HG02981 (cell line): Measurements from ENCODE around the gene TNK1.

ENCODE experiments used
- ATAC-seq: cut with Tn5 transposase; IDR thresholded peaks from one replicate; pipeline ENCODE4 v1.9.1; 2021; ENCODE audit warnings: mild to moderate bottlenecking, moderate library complexity; ENCODE audit not compliant: unreplicated experiment

Gene TNK1

DNA sequence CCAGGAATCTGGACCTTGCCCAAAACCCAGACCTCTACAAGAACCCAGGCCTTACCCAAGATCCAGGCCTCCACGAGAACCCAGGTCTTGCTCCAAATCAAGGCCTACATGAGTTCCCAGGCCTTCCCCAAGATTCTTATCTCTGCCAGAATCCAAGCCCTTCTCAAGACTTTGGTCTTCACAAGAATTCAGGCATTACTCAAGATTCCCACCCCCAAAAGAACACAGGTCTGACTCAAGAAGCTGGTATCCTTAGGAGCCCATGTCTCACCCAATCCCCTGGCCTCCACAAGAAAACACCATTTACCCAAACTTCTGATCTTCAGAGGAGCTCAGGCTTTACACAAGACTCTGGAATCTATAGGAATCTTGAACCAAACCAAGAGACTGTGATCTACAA lies 50.3 kb downstream of the TNK1 start:
- ATAC-seq, result no peak

DNA sequence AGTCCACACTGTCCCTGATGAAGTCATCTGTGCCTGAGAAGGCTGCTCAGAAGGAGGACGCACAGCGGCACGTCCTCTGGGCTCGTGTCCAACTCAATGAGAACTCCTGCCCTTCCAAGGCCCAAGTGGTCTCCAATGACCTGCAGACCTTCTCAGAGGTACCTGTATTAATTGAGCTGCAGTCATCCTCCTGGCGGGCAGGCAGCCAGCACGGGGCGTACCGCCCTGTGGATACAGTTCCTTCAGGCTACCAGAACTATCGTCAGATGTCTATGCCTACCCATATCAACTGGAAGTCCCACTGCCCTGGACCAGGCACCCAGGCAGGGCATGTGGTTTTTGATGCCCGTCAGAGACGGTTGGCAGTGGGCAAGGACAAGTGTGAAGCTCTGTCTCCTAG lies 51.4 kb downstream of the TNK1 start:
- no peak for ATAC-seq

DNA sequence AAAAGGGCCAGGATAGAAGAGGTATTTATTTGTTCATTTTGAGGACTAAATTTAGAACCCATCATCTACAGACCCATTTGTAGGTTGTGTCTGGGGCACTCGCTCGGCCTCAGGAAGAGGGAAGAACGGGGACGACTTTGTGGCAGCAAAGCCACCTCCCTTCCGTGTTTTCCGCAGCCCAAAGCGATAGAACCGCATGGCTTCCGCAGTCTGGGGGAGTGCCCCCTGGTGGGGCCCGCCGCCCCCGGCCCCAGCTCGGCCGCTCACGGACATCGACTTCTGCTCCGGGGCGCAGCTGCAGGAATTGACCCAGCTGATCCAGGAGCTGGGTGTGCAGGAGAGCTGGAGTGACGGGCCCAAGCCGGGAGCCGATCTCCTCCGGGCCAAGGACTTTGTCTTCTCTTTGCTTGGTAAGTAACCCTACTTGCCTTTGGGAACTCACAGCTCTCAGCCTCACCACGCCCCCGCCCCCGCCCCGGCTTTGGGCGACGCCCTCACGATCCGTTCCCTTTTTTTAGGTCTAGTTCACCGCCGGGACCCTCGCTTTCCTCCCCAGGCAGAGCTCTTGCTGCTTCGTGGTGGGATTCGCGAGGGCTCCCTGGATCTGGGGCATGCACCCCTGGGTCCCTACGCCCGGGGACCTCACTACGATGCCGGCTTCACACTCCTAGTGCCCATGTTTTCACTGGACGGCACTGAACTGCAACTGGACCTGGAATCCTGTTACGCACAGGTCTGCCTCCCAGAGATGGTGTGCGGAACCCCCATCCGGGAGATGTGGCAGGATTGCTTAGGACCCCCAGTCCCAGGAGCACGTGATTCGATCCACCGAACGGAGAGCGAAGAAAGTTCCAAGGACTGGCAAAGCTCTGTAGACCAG lies 55.0 kb downstream of the TNK1 start:
- ATAC-seq, result no peak

DNA sequence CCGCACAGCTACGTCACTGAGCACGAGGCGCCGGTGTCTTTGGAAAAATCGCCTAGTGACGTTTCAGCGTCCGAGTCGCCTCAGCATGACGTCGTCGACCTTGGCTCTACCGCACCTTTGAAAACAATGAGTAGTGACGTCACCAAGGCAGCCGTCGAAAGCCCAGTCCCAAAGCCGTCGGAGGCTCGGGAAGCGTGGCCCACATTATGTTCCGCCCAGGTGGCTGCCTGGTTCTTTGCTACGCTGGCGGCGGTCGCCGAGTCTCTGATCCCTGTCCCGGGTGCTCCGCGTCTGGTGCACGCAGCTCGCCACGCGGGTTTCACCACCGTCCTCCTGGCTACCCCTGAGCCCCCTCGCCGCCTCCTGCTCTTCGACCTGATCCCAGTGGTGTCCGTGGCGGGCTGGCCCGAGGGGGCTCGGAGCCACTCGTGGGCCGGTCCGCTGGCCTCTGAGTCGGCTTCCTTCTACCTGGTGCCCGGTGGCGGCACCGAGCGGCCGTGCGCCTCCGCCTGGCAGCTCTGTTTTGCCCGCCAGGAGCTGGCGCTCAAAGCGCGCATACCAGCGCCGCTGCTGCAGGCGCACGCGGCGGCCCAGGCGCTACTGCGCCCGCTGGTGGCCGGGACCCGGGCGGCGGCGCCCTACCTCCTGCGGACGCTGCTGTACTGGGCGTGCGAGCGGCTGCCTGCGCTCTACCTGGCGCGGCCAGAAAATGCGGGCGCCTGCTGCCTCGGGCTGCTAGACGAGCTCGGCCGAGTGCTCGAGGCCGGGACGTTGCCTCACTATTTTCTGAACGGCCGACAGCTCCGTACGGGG lies 55.9 kb downstream of the TNK1 start:
- ATAC-seq, result no peak

DNA sequence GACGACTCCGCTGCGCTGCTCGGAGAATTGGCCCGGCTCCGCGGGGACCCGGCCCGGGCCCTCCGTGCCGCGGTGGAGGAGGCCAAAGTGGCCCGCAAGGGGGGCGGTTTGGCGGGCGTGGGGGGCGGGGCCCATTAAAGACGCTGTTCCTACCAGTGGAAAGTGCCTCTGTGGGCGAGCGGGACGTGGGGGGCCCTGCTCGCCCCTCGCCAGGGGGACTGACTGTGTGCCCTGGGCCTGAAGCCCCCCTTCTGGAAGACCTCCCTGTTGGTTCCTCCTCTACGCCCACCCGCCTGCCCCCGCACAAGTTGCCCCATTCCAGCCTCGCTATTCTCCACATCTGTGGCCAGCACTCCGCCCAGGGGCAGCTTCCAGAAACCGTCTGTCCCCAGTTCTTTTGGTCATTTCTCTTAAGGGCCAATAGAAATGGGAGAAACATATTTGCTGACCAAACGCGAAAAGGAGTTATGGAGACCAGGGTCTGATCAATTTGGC lies 56.5 kb downstream of the TNK1 start:
- no peak for ATAC-seq

DNA sequence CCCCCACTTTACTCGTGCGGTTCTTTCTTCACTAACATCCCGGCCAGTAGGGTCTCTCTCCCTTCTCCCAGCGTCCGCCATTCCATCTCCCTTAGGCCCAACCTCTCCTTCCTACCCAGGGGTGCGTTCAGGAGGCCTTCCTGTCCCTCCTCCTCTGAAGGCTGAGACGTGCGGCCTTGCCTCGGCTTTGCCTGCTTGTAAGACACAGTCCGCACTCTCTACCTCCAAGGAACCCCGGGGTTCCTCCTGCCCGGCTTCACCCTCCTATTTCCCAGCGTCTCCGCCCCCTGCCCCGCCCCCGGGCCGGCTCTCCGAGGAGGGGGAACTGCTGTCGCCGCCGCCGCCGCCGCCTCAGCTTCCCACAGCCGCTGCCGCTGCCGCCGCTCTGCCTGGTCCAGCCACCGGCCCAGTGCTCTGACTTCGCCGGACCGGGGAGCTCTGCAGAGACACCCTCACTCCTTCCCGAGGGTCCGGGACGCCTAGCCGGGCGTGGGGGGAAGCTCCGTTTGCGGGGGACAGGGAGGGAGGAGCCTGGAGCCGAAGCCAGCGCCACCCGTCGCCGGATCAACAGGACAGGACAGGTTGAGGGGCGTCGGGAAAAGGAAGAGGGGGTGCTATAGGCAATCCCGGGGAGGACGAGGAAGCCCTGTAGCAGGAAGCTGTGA lies 57.2 kb downstream of the TNK1 start:
- no peak for ATAC-seq

DNA sequence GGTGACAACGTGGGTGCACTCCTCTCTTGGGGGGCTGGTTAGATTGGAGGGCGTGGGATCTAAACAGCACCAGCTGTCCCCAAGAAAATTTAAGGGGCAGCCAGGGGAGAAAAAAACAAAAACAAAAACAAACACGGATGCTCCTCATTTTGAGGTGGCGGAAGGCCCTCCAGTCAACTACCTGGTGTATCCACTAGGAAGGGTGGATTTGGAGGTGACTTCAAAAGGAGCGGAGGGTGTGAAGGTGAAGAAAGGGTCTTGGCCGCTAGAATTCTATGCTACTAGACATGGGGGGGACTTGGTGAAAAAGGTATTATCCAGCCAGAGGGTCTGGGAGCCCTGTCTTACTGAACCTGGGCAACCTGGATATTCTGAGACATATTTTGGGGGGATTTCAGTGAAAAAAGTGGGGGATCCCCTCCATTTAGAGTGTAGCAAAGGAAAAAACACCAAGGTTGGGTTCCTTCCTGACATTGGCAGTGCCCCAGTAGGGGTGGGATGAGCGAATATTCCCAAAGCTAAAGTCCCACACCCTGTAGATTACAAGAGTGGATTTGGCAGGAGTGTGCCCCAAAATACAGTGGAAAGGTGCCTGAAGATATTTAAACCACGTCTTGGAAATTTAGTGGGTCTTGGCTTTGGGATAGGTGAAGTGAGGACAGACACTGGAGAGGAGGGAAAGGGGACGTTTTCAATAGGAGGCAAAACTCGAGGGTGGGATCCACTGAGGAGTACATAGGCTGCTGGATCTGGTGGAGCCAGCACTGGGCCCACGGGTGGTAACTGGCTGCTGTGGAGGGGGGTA lies 58.0 kb downstream of the TNK1 start:
- no peak for ATAC-seq
